HepG2 (cell line): ENCODE results near the gene CTDNEP1. TPM values are rescaled to one million over a fixed set of nuclear protein-coding genes. Genes with fewer than 3 reads are reported as not detected.

ENCODE experiments used
- FUBP1 ChIP-seq: sonication (generic); formaldehyde crosslinking; IDR thresholded peaks from 2 replicates; pipeline ENCODE4 v1.5.1; 2020; ENCODE audit warnings: missing genetic modification reagents, mild to moderate bottlenecking, borderline replicate concordance
- NFKB2 ChIP-seq: sonication (generic); formaldehyde crosslinking; IDR thresholded peaks from 2 replicates; pipeline ENCODE4 v1.4.0; 2020; ENCODE audit warnings: missing genetic modification reagents, borderline replicate concordance
- NFRKB ChIP-seq: fragments of 450-650 bp; IDR thresholded peaks from 2 replicates; pipeline ENCODE4 v1.6.1; 2017
- PHF8 ChIP-seq: sonication (generic); formaldehyde crosslinking; IDR thresholded peaks from 2 replicates; pipeline ENCODE4 v1.5.0; 2020; ENCODE audit warnings: missing genetic modification reagents
- POGZ ChIP-seq: sonication (generic); formaldehyde crosslinking; IDR thresholded peaks from 2 replicates; pipeline ENCODE4 v1.4.0; 2020; ENCODE audit warnings: mild to moderate bottlenecking, missing genetic modification reagents
- RAD51 ChIP-seq: fragments of 450-650 bp; IDR thresholded peaks from 2 replicates; pipeline ENCODE4 v1.6.1; 2016; ENCODE audit warnings: borderline replicate concordance
- SMYD3 ChIP-seq: sonication (generic); formaldehyde crosslinking; IDR thresholded peaks from 2 replicates; pipeline ENCODE4 v1.8.1; 2023; ENCODE audit warnings: mild to moderate bottlenecking, missing genetic modification reagents
- TBL1XR1 ChIP-seq: fragments of 150-350 bp; IDR thresholded peaks from 2 replicates; pipeline ENCODE4 v1.6.1; 2014; ENCODE audit warnings: borderline replicate concordance, low read length; ENCODE audit not compliant: partially characterized antibody
- TEF ChIP-seq: sonication (generic); formaldehyde crosslinking; IDR thresholded peaks from 2 replicates; pipeline ENCODE4 v1.5.0; 2020; ENCODE audit warnings: missing genetic modification reagents
- U2AF2 ChIP-seq: fragments of 200-400 bp; formaldehyde crosslinking; IDR thresholded peaks from 2 replicates; pipeline ENCODE4 v1.6.1; 2017; ENCODE audit warnings: low read depth, mild to moderate bottlenecking, low read length
- ZBTB44 ChIP-seq: sonication (generic); formaldehyde crosslinking; IDR thresholded peaks from 2 replicates; pipeline ENCODE4 v1.4.0; 2020; ENCODE audit warnings: missing genetic modification reagents
- ZMYM2 ChIP-seq: sonication (generic); formaldehyde crosslinking; IDR thresholded peaks from 2 replicates; pipeline ENCODE4 v1.8.0; 2022; ENCODE audit warnings: mild to moderate bottlenecking, missing genetic modification reagents
- ZNF225 ChIP-seq: sonication (generic); formaldehyde crosslinking; IDR thresholded peaks from 2 replicates; pipeline ENCODE4 v1.4.0; 2020; ENCODE audit warnings: mild to moderate bottlenecking, missing genetic modification reagents
- ZNF281 ChIP-seq: sonication (generic); formaldehyde crosslinking; IDR thresholded peaks from 2 replicates; pipeline ENCODE4 v1.4.0; 2020; ENCODE audit warnings: missing genetic modification reagents, borderline replicate concordance
- ZNF326 ChIP-seq: sonication (generic); formaldehyde crosslinking; IDR thresholded peaks from 2 replicates; pipeline ENCODE4 v1.4.0; 2020; ENCODE audit warnings: missing genetic modification reagents, borderline replicate concordance
- ZNF484 ChIP-seq: sonication (generic); formaldehyde crosslinking; IDR thresholded peaks from 2 replicates; pipeline ENCODE4 v1.5.1; 2020; ENCODE audit warnings: mild to moderate bottlenecking, low read depth, missing genetic modification reagents, borderline replicate concordance
- ZNF512 ChIP-seq: sonication (generic); formaldehyde crosslinking; IDR thresholded peaks from 2 replicates; pipeline ENCODE4 v1.4.0; 2020; ENCODE audit warnings: mild to moderate bottlenecking, missing genetic modification reagents
- ZNF740 ChIP-seq: sonication (generic); formaldehyde crosslinking; IDR thresholded peaks from 2 replicates; pipeline ENCODE4 v1.4.0; 2020; ENCODE audit warnings: missing genetic modification reagents
- polyA plus RNA-seq, 8 experiments: library from polyadenylated mRNA; depleted of rRNA in 3 of 8; stranded (reverse) in 7 of 8; unstranded in 1 of 8; fragments of >200 nt; fragmentation: Illumina TruSeq in 4 of 8; extraction: Trizol in 4 of 8; gene quantifications; 2 replicates each; pipeline versions ENCODE4 v1.2.1 to v1.2.3, GENCODE V29; 2011 to 2016; ENCODE audit warnings: low read depth in 4 of 8, missing spikeins in 1 of 8, mixed read lengths in 1 of 8; ENCODE audit not compliant: insufficient read depth in 1 of 8
- total RNA-seq, 5 experiments: library from RNA; depleted of rRNA; stranded (reverse); fragments of >200 nt; fragmentation: Illumina TruSeq; extraction: Trizol; gene quantifications; 2 replicates each; pipeline ENCODE4 v1.2.3, GENCODE V29; 2016; ENCODE audit warnings: low read depth in 1 of 5

Gene CTDNEP1
- total and polyA plus RNA-seq, 2 of the 13 experiments (the other 11 are each of a cell fraction or from before 2014, with no cell fraction given) = 19.8 to 118 TPM

- TF ChIP-seq ZNF225 (CRISPR knock-in tag) (peak; percentile 68; the same call in 1 of the 2 replicates), ZMYM2 (CRISPR knock-in tag) (no peak), U2AF2 (no peak), NFKB2 (CRISPR knock-in tag) (no peak), TEF (CRISPR knock-in tag) (no peak), PHF8 (CRISPR knock-in tag) (peak; percentile 50; the same call in 1 of the 2 replicates), RAD51 (no peak), ZNF281 (CRISPR knock-in tag) (peak; percentile 84), ZNF326 (CRISPR knock-in tag) (no peak), FUBP1 (CRISPR knock-in tag) (no peak), ZNF740 (no peak), TBL1XR1 (peak; percentile 58), ZNF512 (CRISPR knock-in tag) (no peak), NFRKB (no peak), SMYD3 (no peak), ZNF484 (CRISPR knock-in tag) (no peak), ZBTB44 (CRISPR knock-in tag) (no peak), POGZ (no peak)
Measured at GRCh38 chr17:7239091-7240027, 12.2 kb downstream of the CTDNEP1 start, which contains the start of gene PHF23 (continued).
